Epidermal melanocyte (primary cell): Measurements from ENCODE around the gene GRK5.
"Not testable (repeated sequence)": the region's sequence is repeated elsewhere in the genome, so short reads cannot be mapped to it uniquely, and the experiment has no call there.

Source experiments
- DNase-seq: peaks from one replicate; pipeline ENCODE4 v3.0.0; 2011; ENCODE audit warnings: low spot score; ENCODE audit not compliant: insufficient read length

Gene GRK5

GRCh38 chr10:119272736-119273135 lies 65.4 kb downstream of the GRK5 start:
- DNase-seq, result no peak

- DNase-seq, result no peak
Observed at GRCh38 chr10:119273413-119273812, 66.0 kb downstream of the GRK5 start.

GRCh38 chr10:119274519-119275045 lies 67.2 kb downstream of the GRK5 start:
- no peak for DNase-seq

GRCh38 chr10:119275085-119275484 lies 67.7 kb downstream of the GRK5 start:
- no peak for DNase-seq

- DNase-seq, result not testable (repeated sequence)
Observed at GRCh38 chr10:119276194-119276593, 68.8 kb downstream of the GRK5 start.

- DNase-seq, result no peak
Observed at GRCh38 chr10:119278126-119278709, 70.8 kb downstream of the GRK5 start.

- DNase-seq, result no peak
Observed at GRCh38 chr10:119279441-119279840, 72.1 kb downstream of the GRK5 start.

GRCh38 chr10:119281581-119282071 lies 74.3 kb downstream of the GRK5 start:
- DNase-seq, result no peak

- DNase-seq, result no peak
Observed at GRCh38 chr10:119282446-119282845, 75.1 kb downstream of the GRK5 start.

- DNase-seq, result no peak
Observed at GRCh38 chr10:119283387-119283786, 76.0 kb downstream of the GRK5 start.

GRCh38 chr10:119283818-119284217 lies 76.4 kb downstream of the GRK5 start:
- DNase-seq, result no peak

- no peak for DNase-seq
Observed at GRCh38 chr10:119284679-119285096, 77.3 kb downstream of the GRK5 start.

GRCh38 chr10:119285495-119286267 lies 78.3 kb downstream of the GRK5 start:
- DNase-seq, result no peak

GRCh38 chr10:119286516-119286915 lies 79.1 kb downstream of the GRK5 start:
- DNase-seq, result no peak

- no peak for DNase-seq
Observed at GRCh38 chr10:119286983-119287633, 79.7 kb downstream of the GRK5 start.

- DNase-seq, result no peak
Observed at GRCh38 chr10:119288574-119289001, 81.2 kb downstream of the GRK5 start.

GRCh38 chr10:119289227-119289920 lies 82.0 kb downstream of the GRK5 start:
- DNase-seq, result no peak

- DNase-seq, result no peak
Observed at GRCh38 chr10:119290301-119291048, 83.1 kb downstream of the GRK5 start.

GRCh38 chr10:119291223-119291900 lies 84.0 kb downstream of the GRK5 start:
- no peak for DNase-seq
